CD14-positive monocyte (primary cell): Measurements from ENCODE around the gene SNX25. TPM values are rescaled to one million over a fixed set of nuclear protein-coding genes. Genes with fewer than 3 reads are reported as not detected.

ENCODE experiments used
- DNase-seq, 3 donors: peaks; one replicate each; pipeline ENCODE4 v3.0.0-alpha.2; 2011 to 2022
- H2AFZ ChIP-seq: 2 replicates; pipeline ENCODE4 v1.6.0; 2012; ENCODE audit warnings: mild to moderate bottlenecking, low read depth, low read length, inconsistent platforms; ENCODE audit not compliant: insufficient read depth, poor library complexity, severe bottlenecking
- H3K27ac ChIP-seq, 2 donors: 1 replicate in 1 of 2; 2 replicates in 1 of 2; pipeline ENCODE4 v1.5.1; 2012 to 2013; ENCODE audit warnings: low read length in 2 of 2, control low read depth in 1 of 2, inconsistent platforms in 1 of 2, low read depth in 1 of 2, mild to moderate bottlenecking in 1 of 2
- H3K27me3 ChIP-seq, 2 donors: one replicate each; pipeline versions ENCODE4 v1.6.0 to v1.6.1; 2011 to 2013; ENCODE audit warnings: low read length in 2 of 2; ENCODE audit not compliant: control insufficient read depth in 2 of 2, insufficient read depth in 2 of 2
- H3K36me3 ChIP-seq, 2 donors: replicated peaks in 1 of 2; 1 replicate in 1 of 2; 2 replicates in 1 of 2; pipeline versions ENCODE4 v1.5.1 to v1.6.1; 2012 to 2013; ENCODE audit warnings: low read length in 2 of 2, control low read depth in 1 of 2, inconsistent platforms in 1 of 2, mild to moderate bottlenecking in 1 of 2; ENCODE audit not compliant: insufficient read depth in 2 of 2, control insufficient read depth in 1 of 2
- H3K4me1 ChIP-seq, 2 donors: 1 replicate in 1 of 2; 2 replicates in 1 of 2; pipeline versions ENCODE4 v1.5.1 to v1.6.1; 2012 to 2013; ENCODE audit warnings: low read length in 2 of 2, control low read depth in 1 of 2, inconsistent platforms in 1 of 2, mild to moderate bottlenecking in 1 of 2, moderate library complexity in 1 of 2; ENCODE audit not compliant: insufficient read depth in 2 of 2, control insufficient read depth in 1 of 2
- H3K4me2 ChIP-seq: replicated peaks from 2 replicates; pipeline ENCODE3; 2012; ENCODE audit warnings: low read length, moderate library complexity, mild to moderate bottlenecking; ENCODE audit not compliant: poor library complexity, severe bottlenecking; ENCODE audit errors: extremely low read depth
- H3K4me3 ChIP-seq, 3 experiments: fragments of 200-600 bp in 1 of 3; sonication (generic) in 1 of 3; replicated peaks in 1 of 3; 1 replicate in 2 of 3; 2 replicates in 1 of 3; pipeline ENCODE4 v1.5.1; 2011 to 2013; ENCODE audit warnings: low read length in 3 of 3, mild to moderate bottlenecking in 3 of 3, control low read depth in 2 of 3, low read depth in 2 of 3, inconsistent platforms in 1 of 3, moderate library complexity in 1 of 3
- H3K79me2 ChIP-seq: 2 replicates; pipeline ENCODE4 v1.6.0; 2012; ENCODE audit warnings: mild to moderate bottlenecking, control low read depth, inconsistent platforms, low read length, moderate library complexity; ENCODE audit not compliant: insufficient read depth
- H3K9ac ChIP-seq: 2 replicates; pipeline ENCODE4 v1.6.0; 2017; ENCODE audit warnings: low read length, mild to moderate bottlenecking; ENCODE audit not compliant: insufficient read depth, poor library complexity, severe bottlenecking
- H3K9me3 ChIP-seq, 2 donors: replicated peaks in 1 of 2; 1 replicate in 1 of 2; 2 replicates in 1 of 2; pipeline versions ENCODE4 v1.5.1 to v1.6.1; 2012 to 2013; ENCODE audit warnings: low read length in 2 of 2, control low read depth in 1 of 2; ENCODE audit not compliant: control insufficient read depth in 1 of 2, insufficient read depth in 1 of 2
- H4K20me1 ChIP-seq: 2 replicates; pipeline ENCODE4 v1.6.0; 2012; ENCODE audit warnings: mild to moderate bottlenecking, low read length, control low read depth, moderate library complexity; ENCODE audit not compliant: insufficient read depth
- H3K27ac Mint-ChIP-seq, 7 donors: one replicate each; pipeline ENCODE4 v1.8.0; 2020; ENCODE audit warnings: mild to moderate bottlenecking in 7 of 7, mixed read lengths in 7 of 7, moderate library complexity in 6 of 7, inconsistent platforms in 2 of 7
- H3K27me3 Mint-ChIP-seq, 3 donors: one replicate each; pipeline ENCODE4 v1.8.0; 2021 to 2022; ENCODE audit warnings: low read depth in 3 of 3, mild to moderate bottlenecking in 3 of 3, mixed read lengths in 3 of 3, moderate library complexity in 3 of 3, inconsistent platforms in 1 of 3
- H3K36me3 Mint-ChIP-seq, 2 donors: one replicate each; pipeline ENCODE4 v1.8.0; 2020; ENCODE audit warnings: mixed read lengths in 2 of 2, inconsistent platforms in 1 of 2, mild to moderate bottlenecking in 1 of 2
- H3K4me1 Mint-ChIP-seq: one replicate; pipeline ENCODE4 v1.8.0; 2020; ENCODE audit warnings: mild to moderate bottlenecking, mixed read lengths
- H3K4me3 Mint-ChIP-seq, 2 donors: one replicate each; pipeline ENCODE4 v1.8.0; 2020; ENCODE audit warnings: mild to moderate bottlenecking in 2 of 2, mixed read lengths in 2 of 2, moderate library complexity in 1 of 2
- H3K9me3 Mint-ChIP-seq, 7 donors: one replicate each; pipeline ENCODE4 v1.8.0; 2020 to 2022; ENCODE audit warnings: mixed read lengths in 7 of 7, mild to moderate bottlenecking in 6 of 7, moderate library complexity in 6 of 7, inconsistent platforms in 2 of 7
- CTCF ChIP-seq: fragments of 200-600 bp; IDR thresholded peaks from one replicate; pipeline ENCODE4 v1.8.0; 2022; ENCODE audit warnings: antibody characterized with exemption, mild to moderate bottlenecking
- WGBS: methylation state at CpG from one replicate; pipeline ENCODE4 v1.1.5; 2013; ENCODE audit warnings: missing lambda C conversion rate; ENCODE audit not compliant: insufficient coverage; 5-methylcytosine and 5-hydroxymethylcytosine counted together
- intact Hi-C, 2 donors: fragments of 100-400 bp; cut with micrococcal nuclease; formaldehyde crosslinking; loops; one replicate each; pipeline versions ENCODE4 v1.15.0 to v1.15.1; 2023
- polyA plus RNA-seq, 3 donors: library from polyadenylated mRNA; depleted of rRNA in 1 of 3; unstranded in 2 of 3; stranded (reverse) in 1 of 3; fragments of 300-500 nt in 2 of 3; fragments of >200 nt in 1 of 3; fragmentation: Illumina TruSeq in 2 of 3; gene quantifications; 1 replicate in 2 of 3; 2 replicates in 1 of 3; pipeline ENCODE4 v1.2.3, GENCODE V29; 2012 to 2021

The SNX25 gene
- polyA plus RNA-seq, 3 donors, result 0.31 to 0.40 (median 0.36) TPM

- Mint-ChIP-seq H3K27me3 (peaks cover 2 to 4% (median 3%) of the 10 kb centered on the region in 3 donors), H3K9me3 (peaks cover 0 to 5% (median 2%) of the 10 kb centered on the region in 7 donors), H3K4me1 (no peaks in the 10 kb centered on the region), H3K36me3 (no peaks in the 10 kb centered on the region), H3K4me3 (no peak overlapping the region), H3K27ac (no peak overlapping the region)
- H3K4me3 ChIP-seq, result no peak overlapping the region
- no peaks in the 10 kb centered on the region for H3K79me2 ChIP-seq
- no peak overlapping the region for H3K9ac ChIP-seq
- no peak overlapping the region for H3K27ac ChIP-seq
- H3K4me1 ChIP-seq, result no peaks in the 10 kb centered on the region
- H3K27me3 ChIP-seq, result no peaks in the 10 kb centered on the region
- H2AFZ ChIP-seq, result no peak overlapping the region
- no peak overlapping the region for H3K4me2 ChIP-seq
- intact Hi-C loops, result no loop called here
- H3K9me3 ChIP-seq, result no peaks in the 10 kb centered on the region
- no peak for DNase-seq
- H4K20me1 ChIP-seq, result no peaks in the 10 kb centered on the region
- H3K36me3 ChIP-seq, result no peaks in the 10 kb centered on the region
- TF ChIP-seq CTCF, result peak; percentile 29
Observed at GRCh38 chr4:185224597-185224996, 15.2 kb downstream of the SNX25 start.

GRCh38 chr4:185225940-185226339 is 16.5 kb downstream of the SNX25 start:
- Histone ChIP-seq H3K4me1 (no peaks in the 10 kb centered on the region), H3K27ac (no peak overlapping the region), H3K27me3 (no peaks in the 10 kb centered on the region), H3K4me3 (no peak overlapping the region), H4K20me1 (no peaks in the 10 kb centered on the region), H2AFZ (no peak overlapping the region), H3K36me3 (no peaks in the 10 kb centered on the region), H3K9ac (no peak overlapping the region), H3K79me2 (no peaks in the 10 kb centered on the region), H3K4me2 (no peak overlapping the region), H3K9me3 (no peaks in the 10 kb centered on the region)
- Mint-ChIP-seq H3K9me3 (peaks cover 0 to 5% (median 2%) of the 10 kb centered on the region in 7 donors), H3K4me3 (no peak overlapping the region), H3K27ac (no peak overlapping the region), H3K4me1 (no peaks in the 10 kb centered on the region), H3K36me3 (no peaks in the 10 kb centered on the region), H3K27me3 (peaks cover 2 to 4% (median 3%) of the 10 kb centered on the region in 3 donors)
- intact Hi-C loops, result no loop called here
- no peak for DNase-seq
- TF ChIP-seq CTCF, result no peak
- 100% methylated on average over 4 of the region's 6 CpGs for WGBS
